OCI-LY3 (cell line): Measurements from ENCODE around the gene HGS.

ENCODE experiments used
- CTCF ChIP-seq: fragments of 200-600, 300-600 bp; sonication (generic); IDR thresholded peaks from 2 replicates; pipeline ENCODE4 v1.5.1; 2014; ENCODE audit warnings: antibody characterized with exemption, low read length, low read depth
- EZH2phosphoT487 ChIP-seq: fragments of 200-600 bp; shearing (Covaris generic); IDR thresholded peaks from 2 replicates; pipeline ENCODE4 v1.6.1; 2018; ENCODE audit warnings: antibody characterized with exemption, mixed run types, low read depth

GRCh38 chr17:81655378-81656117, 28.3 kb upstream of the HGS start:
- no peak for TF ChIP-seq CTCF
- no peak for TF ChIP-seq EZH2phosphoT487
